HUES6 (cell line): ENCODE measurements around the gene CREBBP.

Source experiments
- H3K27ac ChIP-seq: 2 replicates; pipeline ENCODE4 v1.7.0; 2013; ENCODE audit warnings: low read depth, mild to moderate bottlenecking, low read length, inconsistent platforms
- H3K27me3 ChIP-seq: 2 replicates; pipeline ENCODE4 v1.6.1; 2013; ENCODE audit warnings: low read length; ENCODE audit not compliant: control insufficient read depth, insufficient read depth
- H3K36me3 ChIP-seq: 2 replicates; pipeline ENCODE4 v1.6.1; 2013; ENCODE audit warnings: low read length; ENCODE audit not compliant: control insufficient read depth, insufficient read depth
- H3K4me1 ChIP-seq: 2 replicates; pipeline ENCODE4 v1.6.1; 2013; ENCODE audit warnings: low read length; ENCODE audit not compliant: control insufficient read depth, insufficient read depth
- H3K4me3 ChIP-seq: 2 replicates; pipeline ENCODE4 v1.5.1; 2013; ENCODE audit warnings: low read depth, low read length
- H3K9ac ChIP-seq: one replicate; pipeline ENCODE4 v1.6.1; 2013; ENCODE audit warnings: mild to moderate bottlenecking, low read length
- H3K9me3 ChIP-seq: 2 replicates; pipeline ENCODE4 v1.6.1; 2013; ENCODE audit warnings: low read depth, low read length; ENCODE audit not compliant: control insufficient read depth, insufficient read depth

The CREBBP gene

DNA sequence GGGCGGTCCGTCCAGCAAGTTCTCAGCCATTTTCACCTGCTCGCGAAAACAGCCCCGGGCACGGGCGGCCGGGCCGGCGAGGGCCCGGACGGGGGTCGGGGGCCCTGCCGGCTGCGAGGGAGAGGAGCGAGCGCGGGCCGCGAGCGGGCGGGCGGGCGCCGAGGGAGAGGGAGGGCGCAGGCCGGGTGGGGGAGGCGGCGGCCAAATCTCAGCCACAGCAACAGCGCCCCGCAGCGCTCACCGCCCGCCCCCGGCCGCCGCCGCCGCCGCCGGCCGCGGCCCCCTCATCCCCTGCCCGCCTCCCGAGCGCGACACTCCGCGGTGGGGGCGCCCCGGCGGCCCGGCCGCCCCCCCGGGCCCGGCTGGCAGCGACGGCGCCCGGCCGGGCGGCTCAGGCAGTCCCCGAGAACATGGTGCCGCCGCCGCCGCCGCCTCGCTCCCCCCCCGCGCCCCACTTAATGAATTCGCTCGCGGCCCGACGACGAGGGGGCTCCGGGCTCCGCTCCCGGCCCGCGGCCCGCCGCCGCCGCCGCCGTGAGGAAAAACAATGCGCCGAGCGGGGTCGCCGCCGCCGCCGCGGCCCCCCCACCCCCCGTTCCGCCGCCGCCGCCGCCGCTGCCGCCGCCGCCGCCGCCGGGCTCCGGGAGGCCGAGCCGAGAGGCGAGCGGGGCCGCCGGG, 487 bp downstream of the CREBBP start:
- Histone ChIP-seq H3K4me3 (peak overlapping the region; percentile 84), H3K27me3 (no peaks in the 10 kb centered on the region), H3K9ac (peak overlapping the region; percentile 71), H3K36me3 (no peaks in the 10 kb centered on the region; the same call in 1 of the 2 replicates), H3K27ac (no peak overlapping the region), H3K4me1 (peaks cover 30% of the 10 kb centered on the region), H3K9me3 (no peaks in the 10 kb centered on the region)

DNA sequence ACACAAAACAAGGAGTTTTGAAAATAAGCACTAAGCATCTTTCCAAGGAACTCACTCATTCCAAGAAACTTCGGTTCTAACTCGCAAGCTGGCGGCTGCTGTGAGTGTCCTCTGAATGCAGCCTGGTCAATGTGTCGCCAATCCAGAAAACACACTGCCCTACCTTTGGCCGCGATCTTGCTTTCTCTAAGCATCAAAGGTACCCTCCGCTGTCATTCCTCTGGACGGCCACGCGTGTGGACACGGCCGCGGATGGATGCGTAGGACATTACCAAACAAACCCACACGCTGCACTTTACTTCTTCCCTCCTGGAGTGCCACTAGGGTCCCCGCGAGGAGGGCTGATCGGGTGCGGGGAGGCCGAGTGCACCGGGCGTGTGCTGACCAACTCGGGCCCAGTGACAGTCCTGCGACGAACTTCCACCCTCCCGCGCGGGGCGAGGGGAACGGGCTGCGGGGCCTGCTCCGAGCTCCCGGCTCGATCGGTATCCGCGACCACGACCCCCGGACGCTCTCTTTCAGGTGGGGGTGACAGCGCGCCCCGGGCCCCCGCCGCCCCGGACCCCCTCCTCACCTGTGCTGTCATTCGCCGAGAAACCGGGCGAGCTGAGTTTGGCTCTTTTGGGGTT, 1.1 kb downstream of the CREBBP start:
- H3K36me3 ChIP-seq = no peaks in the 10 kb centered on the region; the same call in 1 of the 2 replicates
- no peaks in the 10 kb centered on the region for H3K9me3 ChIP-seq
- no peaks in the 10 kb centered on the region for H3K27me3 ChIP-seq
- peak overlapping the region; percentile 84 for H3K4me3 ChIP-seq
- peaks cover 35% of the 10 kb centered on the region for H3K4me1 ChIP-seq
- H3K27ac ChIP-seq = no peak overlapping the region
- peak overlapping the region; percentile 71 for H3K9ac ChIP-seq

DNA sequence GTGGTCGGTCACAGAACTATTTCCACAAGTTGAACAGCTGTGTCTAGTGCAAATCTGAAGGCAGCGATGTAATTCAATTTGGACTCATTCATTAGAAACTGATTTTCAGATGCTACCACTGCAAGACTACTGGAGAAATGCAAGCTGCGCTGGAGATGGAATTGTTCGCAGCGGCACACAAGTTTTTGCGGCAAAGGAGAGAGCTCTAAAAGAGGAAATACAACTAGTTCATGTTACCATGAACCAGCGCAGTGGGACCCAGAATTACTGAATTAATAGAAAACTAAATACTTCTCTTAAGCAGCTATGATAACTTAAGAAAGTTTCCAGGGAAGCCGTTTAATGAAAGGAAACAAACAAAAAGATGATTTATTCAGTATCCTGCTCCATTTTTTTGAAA, 1.9 kb downstream of the CREBBP start:
- Histone ChIP-seq H3K4me1 (peaks cover 43% of the 10 kb centered on the region), H3K36me3 (no peaks in the 10 kb centered on the region; the same call in 1 of the 2 replicates), H3K9ac (no peak overlapping the region), H3K4me3 (peak overlapping the region; percentile 84), H3K27me3 (no peaks in the 10 kb centered on the region), H3K9me3 (no peaks in the 10 kb centered on the region), H3K27ac (no peak overlapping the region)

DNA sequence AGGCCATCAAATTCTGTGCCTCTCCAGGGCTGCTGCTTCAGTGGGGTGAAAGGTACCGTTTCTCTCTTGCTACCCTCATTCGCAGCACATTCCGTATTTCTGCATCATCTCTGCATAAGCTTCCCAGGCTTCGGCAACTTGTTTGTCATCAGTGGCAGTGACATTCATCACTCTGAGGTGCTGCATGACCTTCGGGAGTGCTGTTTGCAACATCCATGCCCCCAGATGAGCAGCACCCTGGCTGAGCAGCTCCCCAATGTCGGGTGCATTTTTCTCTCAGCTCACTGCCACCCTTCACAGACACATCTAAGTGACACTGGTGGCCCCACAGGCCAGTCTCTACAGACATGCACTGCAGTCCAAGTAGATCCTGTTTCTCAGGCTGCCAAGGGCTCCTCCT, 3.8 kb downstream of the CREBBP start:
- no peak overlapping the region for H3K27ac ChIP-seq
- H3K27me3 ChIP-seq = no peaks in the 10 kb centered on the region
- peaks cover 59% of the 10 kb centered on the region for H3K4me1 ChIP-seq
- H3K4me3 ChIP-seq = no peak overlapping the region
- no peaks in the 10 kb centered on the region; the same call in 1 of the 2 replicates for H3K36me3 ChIP-seq
- no peak overlapping the region for H3K9ac ChIP-seq
- H3K9me3 ChIP-seq = no peaks in the 10 kb centered on the region

DNA sequence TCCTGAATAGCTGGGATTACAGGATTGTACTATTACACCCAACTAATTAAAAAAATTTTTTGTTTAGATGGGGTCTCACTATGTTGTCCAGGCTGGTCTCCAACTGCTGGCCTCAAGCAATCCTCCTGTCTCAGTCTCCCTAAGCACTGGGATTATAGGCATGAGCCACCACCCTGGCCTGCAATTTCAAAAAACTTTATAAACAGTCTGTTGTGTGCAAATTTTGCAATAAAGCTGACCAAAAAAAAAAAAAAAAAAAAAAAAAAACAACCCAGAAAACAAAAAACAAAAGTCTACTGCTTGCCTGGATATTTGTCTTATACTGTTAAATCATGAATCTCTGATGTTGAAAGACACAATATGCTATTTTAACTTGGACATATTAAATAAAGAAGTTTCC, 4.4 kb downstream of the CREBBP start:
- Histone ChIP-seq H3K27ac (no peak overlapping the region), H3K9me3 (no peaks in the 10 kb centered on the region), H3K4me3 (no peak overlapping the region), H3K4me1 (peaks cover 56% of the 10 kb centered on the region), H3K9ac (no peak overlapping the region), H3K27me3 (no peaks in the 10 kb centered on the region), H3K36me3 (no peaks in the 10 kb centered on the region; the same call in 1 of the 2 replicates)

DNA sequence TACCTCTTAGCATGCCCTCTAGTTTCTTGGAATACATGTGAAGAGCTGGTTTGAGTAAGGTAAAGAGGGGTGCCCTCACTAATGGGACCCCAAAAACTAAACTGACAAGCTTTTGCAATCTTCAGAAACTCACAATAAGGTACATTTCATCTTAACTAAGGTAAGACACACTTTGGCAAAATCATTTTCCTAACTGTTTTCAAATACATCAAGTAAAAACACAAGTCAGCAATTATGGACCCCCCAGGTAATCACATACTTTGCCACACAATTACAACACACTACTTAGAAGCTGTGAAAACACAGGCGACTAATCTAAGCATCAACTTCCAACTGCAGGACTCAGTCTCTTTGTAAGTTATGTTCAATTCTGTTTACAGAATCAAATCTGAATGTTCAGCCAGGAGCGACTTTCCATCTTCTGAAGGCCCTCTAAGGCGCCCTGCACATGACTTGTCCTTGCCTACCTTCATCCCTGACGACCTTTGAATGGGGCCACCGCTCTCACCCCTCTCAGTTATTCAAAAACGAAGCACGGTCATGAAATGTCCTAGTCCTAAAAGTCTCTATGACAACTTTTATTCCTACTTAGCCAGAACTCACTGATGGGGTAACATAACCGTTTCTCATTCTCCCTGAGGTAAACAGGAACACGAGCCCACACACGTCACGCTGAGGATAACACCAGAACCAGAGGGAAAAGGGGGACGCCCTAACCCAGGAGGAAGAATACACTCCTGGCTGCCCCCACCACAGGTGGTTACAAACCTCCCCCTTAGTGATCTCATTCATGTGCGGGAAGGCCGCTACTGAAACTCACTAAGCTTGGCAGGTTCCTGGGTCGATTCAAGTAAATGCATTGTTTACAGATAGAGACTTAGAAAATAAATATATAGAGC, 5.5 kb downstream of the CREBBP start:
- Histone ChIP-seq H3K27me3 (no peaks in the 10 kb centered on the region), H3K27ac (no peak overlapping the region), H3K36me3 (no peaks in the 10 kb centered on the region; the same call in 1 of the 2 replicates), H3K4me3 (no peak overlapping the region), H3K4me1 (peaks cover 55% of the 10 kb centered on the region), H3K9ac (no peak overlapping the region), H3K9me3 (no peaks in the 10 kb centered on the region)

DNA sequence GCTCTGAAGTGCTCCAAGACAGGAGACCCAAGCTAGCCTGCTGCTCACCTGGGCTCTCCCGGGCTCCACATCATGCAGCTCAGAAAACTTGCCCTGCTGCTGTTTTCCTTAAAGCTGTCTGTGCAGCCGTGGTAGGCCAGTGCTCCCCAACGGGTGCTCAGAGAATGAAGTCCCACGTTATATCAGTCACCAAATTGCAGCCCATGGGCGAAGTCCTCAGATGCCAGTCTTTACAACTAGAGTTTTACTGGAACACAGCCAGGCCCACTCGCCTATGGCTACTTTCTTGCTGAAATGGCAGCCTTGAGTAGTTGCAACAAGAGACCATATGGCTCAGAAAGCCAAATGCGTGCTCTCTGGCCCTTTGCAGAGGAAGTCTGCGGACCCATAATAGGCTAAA, 6.3 kb downstream of the CREBBP start:
- H3K9ac ChIP-seq = no peak overlapping the region
- H3K4me3 ChIP-seq = no peak overlapping the region
- H3K27ac ChIP-seq = no peak overlapping the region
- no peaks in the 10 kb centered on the region; the same call in 1 of the 2 replicates for H3K36me3 ChIP-seq
- peaks cover 55% of the 10 kb centered on the region for H3K4me1 ChIP-seq
- H3K27me3 ChIP-seq = no peaks in the 10 kb centered on the region
- no peaks in the 10 kb centered on the region for H3K9me3 ChIP-seq

DNA sequence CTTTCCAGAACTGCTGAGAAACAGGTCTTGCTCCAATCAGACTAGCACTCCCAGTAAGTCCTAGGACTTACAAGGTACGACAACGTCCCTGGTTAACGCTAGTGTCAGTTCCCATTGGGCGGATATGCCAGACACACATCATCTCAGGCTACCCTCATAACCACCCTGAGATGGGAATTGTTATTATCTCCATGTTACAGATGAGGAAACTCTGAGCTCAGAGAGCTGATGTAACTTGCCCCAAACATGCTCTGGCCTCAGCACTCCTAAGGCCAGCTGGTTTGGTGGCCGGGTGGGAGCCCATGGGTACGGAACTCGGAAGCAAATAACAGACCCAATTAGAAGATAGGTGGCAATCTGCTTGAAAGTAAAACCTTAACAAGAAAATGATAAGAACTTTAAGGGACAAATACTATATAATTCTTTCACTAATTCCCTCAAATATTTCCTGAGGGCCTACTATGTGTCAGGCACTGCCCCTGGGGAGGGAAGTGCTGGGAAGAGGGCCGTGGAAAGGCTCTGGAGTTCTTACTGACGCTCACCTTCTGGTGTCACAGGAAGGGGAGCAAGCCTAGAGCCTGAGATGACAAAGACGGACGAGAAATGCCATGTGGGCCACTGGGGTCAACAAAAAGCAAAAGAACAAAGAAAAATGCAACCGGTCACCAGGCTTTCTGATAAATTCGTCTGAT, 6.9 kb downstream of the CREBBP start:
- no peaks in the 10 kb centered on the region for H3K27me3 ChIP-seq

DNA sequence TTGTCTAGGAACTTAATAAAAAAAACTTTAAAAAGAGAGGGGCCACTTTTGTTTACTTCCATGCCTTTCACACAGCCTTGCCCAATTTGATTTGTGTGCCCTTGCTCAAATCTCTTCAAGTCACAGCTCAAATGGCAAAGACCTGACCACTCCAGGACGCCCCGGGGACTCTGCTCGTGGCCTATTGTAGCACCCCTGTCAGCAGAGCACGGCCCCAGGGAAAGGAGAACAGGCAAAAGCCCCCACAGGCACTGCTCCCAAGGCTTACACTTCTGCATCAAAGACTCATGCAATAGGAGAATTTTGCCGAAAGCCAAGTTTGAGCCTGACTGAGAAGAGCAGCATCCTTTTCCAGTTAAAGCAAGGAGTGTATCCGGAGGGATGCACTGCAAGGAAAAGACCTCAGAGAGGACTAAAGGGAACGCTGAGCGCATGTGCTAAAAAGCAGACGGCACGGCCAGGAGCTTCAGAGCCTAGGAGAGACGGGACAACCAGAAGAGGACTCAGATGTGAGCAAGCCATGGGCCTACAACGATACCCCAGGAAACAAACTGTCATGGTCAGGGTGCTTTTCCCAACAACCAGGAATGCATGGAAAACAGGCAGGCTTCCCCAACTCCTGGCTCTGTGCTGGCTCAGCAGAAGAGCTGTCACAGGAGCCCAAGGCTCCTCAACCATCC, 8.2 kb downstream of the CREBBP start:
- Histone ChIP-seq H3K36me3 (no peaks in the 10 kb centered on the region), H3K4me3 (no peak overlapping the region), H3K27ac (no peak overlapping the region), H3K27me3 (no peaks in the 10 kb centered on the region), H3K4me1 (peaks cover 46% of the 10 kb centered on the region), H3K9ac (no peak overlapping the region), H3K9me3 (no peaks in the 10 kb centered on the region)

More for the DNA sequence above, 6.9 kb downstream of the CREBBP start:
- Histone ChIP-seq H3K27ac (no peak overlapping the region), H3K4me3 (no peak overlapping the region), H3K4me1 (peaks cover 54% of the 10 kb centered on the region), H3K9ac (no peak overlapping the region), H3K9me3 (no peaks in the 10 kb centered on the region), H3K36me3 (no peaks in the 10 kb centered on the region; the same call in 1 of the 2 replicates)

DNA sequence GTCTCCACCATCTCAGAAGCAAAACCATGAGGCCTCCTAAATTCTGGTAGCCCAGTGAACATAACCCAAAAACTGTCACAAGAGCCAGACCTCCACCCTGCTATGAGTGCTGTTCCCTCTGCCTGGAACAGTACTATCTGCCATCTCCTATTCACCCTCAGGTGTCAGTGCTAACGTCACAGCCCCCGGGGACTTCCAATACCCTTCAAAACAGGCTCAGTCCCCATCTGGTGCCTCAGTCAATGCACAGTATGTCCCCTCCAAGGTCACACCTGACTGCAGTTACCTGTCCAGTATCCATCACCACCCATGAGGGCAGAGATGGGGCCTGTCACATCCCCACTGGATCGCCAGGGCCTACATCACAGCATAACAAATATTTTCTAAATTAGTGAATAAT, 11.5 kb downstream of the CREBBP start:
- Histone ChIP-seq H3K4me1 (peaks cover 28% of the 10 kb centered on the region), H3K36me3 (no peaks in the 10 kb centered on the region), H3K27me3 (no peaks in the 10 kb centered on the region), H3K9ac (no peak overlapping the region), H3K9me3 (no peaks in the 10 kb centered on the region), H3K27ac (no peak overlapping the region), H3K4me3 (no peak overlapping the region)
